Activated CD4-positive, alpha-beta T cell treated with anti-CD3 and anti-CD28 coated beads for 36 hours (primary cell): ENCODE measurements around the gene TMEM89. TPM values are rescaled to one million over a fixed set of nuclear protein-coding genes. Genes with fewer than 3 reads are reported as not detected.

ENCODE experiments used
- ATAC-seq: fragments of 200-7000 bp; cut with Tn5 transposase; one replicate; pipeline ENCODE4 v1.10.0; 2021; ENCODE audit warnings: mild to moderate bottlenecking, moderate library complexity
- CTCF ChIA-PET: fragments of 350-600 bp; sonication (Branson Sonifier 250); formaldehyde crosslinking; loops from one replicate; lab custom pipeline; 2021; ENCODE audit warnings: antibody characterized with exemption; lab: Charles Lee
- POLR2A ChIA-PET: fragments of 350-600 bp; sonication (Branson Sonifier 250); formaldehyde crosslinking; loops from one replicate; lab custom pipeline; 2021; ENCODE audit warnings: antibody characterized with exemption, inconsistent platforms; lab: Charles Lee
- DNase-seq: peaks from one replicate; pipeline ENCODE4 v3.0.0-alpha.2; 2020
- H3K27ac Mint-ChIP-seq: one replicate; pipeline ENCODE4 v1.8.0; 2021; ENCODE audit warnings: mixed read lengths
- H3K27me3 Mint-ChIP-seq: one replicate; pipeline ENCODE4 v1.8.0; 2021; ENCODE audit warnings: mixed read lengths
- H3K36me3 Mint-ChIP-seq: one replicate; pipeline ENCODE4 v1.8.0; 2021; ENCODE audit warnings: low read depth, mixed read lengths
- H3K4me1 Mint-ChIP-seq: one replicate; pipeline ENCODE4 v1.8.0; 2021; ENCODE audit warnings: mixed read lengths
- H3K4me3 Mint-ChIP-seq: one replicate; pipeline ENCODE4 v1.8.0; 2021; ENCODE audit warnings: mild to moderate bottlenecking, moderate library complexity, mixed read lengths
- H3K9me3 Mint-ChIP-seq: one replicate; pipeline ENCODE4 v1.8.0; 2021; ENCODE audit warnings: low read depth, mixed read lengths
- intact Hi-C, 2 experiments: fragments of 100-400 bp; cut with DNase I in 1 of 2; cut with micrococcal nuclease in 1 of 2; formaldehyde crosslinking; loops; one replicate each; pipeline versions ENCODE4 v1.14.2 to v1.15.1; 2022 to 2024; cut with DNase I, micrococcal nuclease
- total RNA-seq, 2 experiments: library from RNA; stranded (reverse); gene quantifications; one replicate each; pipeline ENCODE4 v1.2.3, GENCODE V29; 2021

The TMEM89 gene
- total RNA-seq, result under 1 TPM in 1 of 2 experiments, not detected in 1; 0.30 TPM

- no peak within 1 kb of the TSS for H3K4me3 Mint-ChIP-seq
- POLR2A ChIA-PET, result no interaction called here
- peaks cover 5% of the 10 kb centered on the region for H3K4me1 Mint-ChIP-seq
- intact Hi-C loops, result no loop called here
- H3K9me3 Mint-ChIP-seq, result peaks cover 18% of the 10 kb centered on the region
- DNase-seq, result no peak
- no peak within 1 kb of the TSS for H3K27ac Mint-ChIP-seq
- CTCF ChIA-PET, result interaction anchor here (0.7 to 1.1 kb wide), 2 partner anchors 8 to 1278 kb away, joined by 3 to 4 read pairs; no protein-coding TSS in a partner anchor
- no peak for ATAC-seq
- no peaks in the 10 kb centered on the region for H3K27me3 Mint-ChIP-seq
- H3K36me3 Mint-ChIP-seq, result peaks cover 16% of the 10 kb centered on the region
Measured at GRCh38 chr3:48621461-48621869, at the start of gene TMEM89. TSS of gene TMEM89 (minus strand) at chr3:48621769. CDS start at chr3:48621756, 13 bp downstream.

GRCh38 chr3:48664929-48665328, 43.4 kb upstream of the TMEM89 start:
- peaks cover 16% of the 10 kb centered on the region for H3K4me1 Mint-ChIP-seq
- H3K4me3 Mint-ChIP-seq, result no peak overlapping the region
- peaks cover 21% of the 10 kb centered on the region for H3K27me3 Mint-ChIP-seq
- ChIA-PET POLR2A (interaction anchor here (2.0 kb wide), 1 partner anchor 52 kb away, joined by 6 read pairs; the partner anchor contains the start of gene IP6K2), CTCF (interaction anchor here (0.7 to 1.8 kb wide), 2 partner anchors 234 to 264 kb away, joined by 3 to 5 read pairs; partner anchors contain the start of gene SLC25A20)
- H3K27ac Mint-ChIP-seq, result no peak overlapping the region
- H3K9me3 Mint-ChIP-seq, result no peaks in the 10 kb centered on the region
- peaks cover 4% of the 10 kb centered on the region for H3K36me3 Mint-ChIP-seq
- ATAC-seq (no peak), DNase-seq (no peak)
- intact Hi-C loops, result loop anchor here in 1 of 2 experiments (1.0 to 5.0 kb wide), 3 partner anchors 20 to 807 kb away; partner anchors contain the start of genes DAG1, IP6K2 and NCKIPSD

GRCh38 chr3:48664313-48664644, 42.7 kb upstream of the TMEM89 start:
- H3K4me1 Mint-ChIP-seq, result peaks cover 16% of the 10 kb centered on the region
- peak overlapping the region; percentile 81 for H3K4me3 Mint-ChIP-seq
- H3K9me3 Mint-ChIP-seq, result no peaks in the 10 kb centered on the region
- ChIA-PET POLR2A (interaction anchor here (0.6 to 2.0 kb wide), 4 partner anchors 20 to 166 kb away, joined by 3 to 6 read pairs (median 4); partner anchors contain the start of gene IP6K2), CTCF (interaction anchor here (0.7 to 1.9 kb wide), 4 partner anchors 10 to 263 kb away, joined by 3 to 6 read pairs (median 4); partner anchors contain the start of genes SLC25A20 and SLC26A6)
- no peak overlapping the region for H3K27ac Mint-ChIP-seq
- DNase-seq (no peak), ATAC-seq (no peak)
- intact Hi-C loops, result loop anchor here in 1 of 2 experiments (1.0 to 5.0 kb wide), 3 partner anchors 21 to 808 kb away; partner anchors contain the start of genes DAG1, IP6K2 and NCKIPSD
- peaks cover 4% of the 10 kb centered on the region for H3K36me3 Mint-ChIP-seq
- H3K27me3 Mint-ChIP-seq, result peaks cover 25% of the 10 kb centered on the region

- Mint-ChIP-seq H3K36me3 (peaks cover 4% of the 10 kb centered on the region), H3K4me1 (peaks cover 16% of the 10 kb centered on the region), H3K27ac (peak overlapping the region; percentile 93), H3K9me3 (no peaks in the 10 kb centered on the region), H3K4me3 (peak overlapping the region; percentile 81), H3K27me3 (peaks cover 28% of the 10 kb centered on the region)
- intact Hi-C loops, result loop anchor here in 1 of 2 experiments (1.0 to 5.0 kb wide), 3 partner anchors 22 to 809 kb away; partner anchors contain the start of genes DAG1, IP6K2 and NCKIPSD
- DNase-seq, result peak; percentile 96
- CTCF ChIA-PET, result interaction anchor here (0.7 to 1.9 kb wide), 5 partner anchors 10 to 263 kb away, joined by 3 to 6 read pairs (median 3); partner anchors contain the start of genes SLC25A20 and SLC26A6
- peak; percentile 91 for ATAC-seq
- POLR2A ChIA-PET, result interaction anchor here (0.6 to 2.0 kb wide), 5 partner anchors 10 to 166 kb away, joined by 3 to 6 read pairs (median 4); partner anchors contain the start of gene IP6K2
Measured at GRCh38 chr3:48663489-48664312, 42.1 kb upstream of the TMEM89 start.

- Mint-ChIP-seq H3K4me3 (peak within 1 kb of the TSS; percentile 81), H3K36me3 (peaks cover 4% of the 10 kb centered on the region), H3K4me1 (peaks cover 16% of the 10 kb centered on the region), H3K27ac (peak within 1 kb of the TSS; percentile 93), H3K9me3 (no peaks in the 10 kb centered on the region), H3K27me3 (peaks cover 28% of the 10 kb centered on the region)
- DNase-seq (peak; percentile 83), ATAC-seq (peak; percentile 36)
- ChIA-PET CTCF (interaction anchor here (0.7 to 1.9 kb wide), 7 partner anchors 9 to 621 kb away, joined by 3 to 6 read pairs (median 3); partner anchors contain the start of genes CCDC51 and SLC26A6), POLR2A (interaction anchor here (1.3 to 2.0 kb wide), 3 partner anchors 11 to 54 kb away, joined by 3 to 6 read pairs (median 4); partner anchors contain the start of gene IP6K2)
- intact Hi-C loops, result loop anchor here in 1 of 2 experiments (5.0 kb wide), 1 partner anchor 809 kb away; the partner anchor contains the start of gene DAG1
Measured at GRCh38 chr3:48662753-48663488, 41.4 kb upstream of the TMEM89 start, which contains the start of gene CELSR3. TSS of gene CELSR3 (minus strand) at chr3:48662886. CDS start at chr3:48662634, 252 bp downstream.

GRCh38 chr3:48662145-48662752, 40.7 kb upstream of the TMEM89 start:
- H3K36me3 Mint-ChIP-seq, result peaks cover 4% of the 10 kb centered on the region
- no peak for ATAC-seq
- CTCF ChIA-PET, result interaction anchor here (0.7 to 1.3 kb wide), 3 partner anchors 55 to 621 kb away, joined by 3 read pairs; partner anchors contain the start of gene CCDC51
- no peak for DNase-seq
- intact Hi-C loops, result loop anchor here in 1 of 2 experiments (5.0 kb wide), 1 partner anchor 810 kb away; the partner anchor contains the start of gene DAG1
- H3K4me1 Mint-ChIP-seq, result peaks cover 16% of the 10 kb centered on the region
- peaks cover 28% of the 10 kb centered on the region for H3K27me3 Mint-ChIP-seq
- H3K27ac Mint-ChIP-seq, result no peak overlapping the region
- H3K9me3 Mint-ChIP-seq, result no peaks in the 10 kb centered on the region
- peak overlapping the region; percentile 81 for H3K4me3 Mint-ChIP-seq
- POLR2A ChIA-PET, result interaction anchor here (0.9 to 1.3 kb wide), 2 partner anchors 11 to 60 kb away, joined by 3 to 4 read pairs; no protein-coding TSS in a partner anchor

- peaks cover 16% of the 10 kb centered on the region for H3K4me1 Mint-ChIP-seq
- DNase-seq, result peak; percentile 87
- H3K36me3 Mint-ChIP-seq, result peaks cover 4% of the 10 kb centered on the region
- H3K9me3 Mint-ChIP-seq, result no peaks in the 10 kb centered on the region
- H3K27ac Mint-ChIP-seq, result no peak overlapping the region
- no peak for ATAC-seq
- peak overlapping the region; percentile 35 for H3K4me3 Mint-ChIP-seq
- ChIA-PET CTCF (interaction anchor here (0.9 to 1.3 kb wide), 3 partner anchors 22 to 222 kb away, joined by 3 to 5 read pairs (median 3); partner anchors contain the start of gene CCDC51), POLR2A (interaction anchor here (0.7 to 0.9 kb wide), 2 partner anchors 10 to 60 kb away, joined by 3 to 5 read pairs; no protein-coding TSS in a partner anchor)
- intact Hi-C loops, result loop anchor here in 1 of 2 experiments (5.0 kb wide), 1 partner anchor 811 kb away; the partner anchor contains the start of gene DAG1
- H3K27me3 Mint-ChIP-seq, result peaks cover 28% of the 10 kb centered on the region
Measured at GRCh38 chr3:48661501-48662144, 40.1 kb upstream of the TMEM89 start.

GRCh38 chr3:48660800-48661400, 39.3 kb upstream of the TMEM89 start:
- peaks cover 16% of the 10 kb centered on the region for H3K4me1 Mint-ChIP-seq
- no peak overlapping the region for H3K4me3 Mint-ChIP-seq
- ChIA-PET POLR2A (interaction anchor here (0.7 kb wide), 1 partner anchor 11 kb away, joined by 5 read pairs; no protein-coding TSS in a partner anchor), CTCF (interaction anchor here (0.6 to 0.9 kb wide), 2 partner anchors 23 to 112 kb away, joined by 5 read pairs; no protein-coding TSS in a partner anchor)
- DNase-seq, result no peak
- H3K27me3 Mint-ChIP-seq, result peaks cover 28% of the 10 kb centered on the region
- no peak for ATAC-seq
- intact Hi-C loops, result loop anchor here in 1 of 2 experiments (5.0 kb wide), 1 partner anchor 811 kb away; the partner anchor contains the start of gene DAG1
- H3K9me3 Mint-ChIP-seq, result no peaks in the 10 kb centered on the region
- H3K36me3 Mint-ChIP-seq, result peaks cover 4% of the 10 kb centered on the region
- H3K27ac Mint-ChIP-seq, result no peak overlapping the region

- ATAC-seq, result no peak
- Mint-ChIP-seq H3K27me3 (peaks cover 18% of the 10 kb centered on the region), H3K36me3 (no peaks in the 10 kb centered on the region), H3K4me1 (peaks cover 8% of the 10 kb centered on the region), H3K9me3 (no peaks in the 10 kb centered on the region), H3K4me3 (peak overlapping the region; percentile 65), H3K27ac (peak overlapping the region; percentile 72)
- intact Hi-C loops, result loop anchor here (1.0 to 5.0 kb wide), 14 partner anchors 22 to 468 kb away; partner anchors contain the start of genes SLC26A6 (in 2 of the 2), ARIH2 (in 1 of the 2), ATRIP (in 1 of the 2) and CDC25A (in 1 of the 2)
- ChIA-PET POLR2A (no interaction called here), CTCF (interaction anchor here (0.9 to 2.7 kb wide), 2 partner anchors 21 to 23 kb away, joined by 4 to 9 read pairs; partner anchors contain the start of gene SLC26A6)
- DNase-seq, result peak; percentile 54
Measured at GRCh38 chr3:48656841-48657281, 35.3 kb upstream of the TMEM89 start.
